HepG2 (cell line): ENCODE measurements around the gene CYP2A7. TPM values are rescaled to one million over a fixed set of nuclear protein-coding genes. Genes with fewer than 3 reads are reported as not detected.
A peak's percentile ranks its signal among the peaks of the same experiment; 100 is the strongest.

Source experiments
- NAIF1 ChIP-seq: sonication (generic); formaldehyde crosslinking; IDR thresholded peaks from 2 replicates; pipeline ENCODE4 v1.5.0; 2020; ENCODE audit warnings: mild to moderate bottlenecking, missing genetic modification reagents, borderline replicate concordance
- NFIC ChIP-seq: IDR thresholded peaks from 2 replicates; pipeline ENCODE4 v1.6.1; 2012; ENCODE audit warnings: mild to moderate bottlenecking, low read length, inconsistent platforms
- PTBP1 ChIP-seq: fragments of 200-400 bp; formaldehyde crosslinking; IDR thresholded peaks from 2 replicates; pipeline ENCODE4 v1.6.1; 2018; ENCODE audit warnings: low read length, low read depth; ENCODE audit not compliant: poor library complexity, severe bottlenecking
- YEATS4 ChIP-seq: sonication (generic); formaldehyde crosslinking; IDR thresholded peaks from 2 replicates; pipeline ENCODE4 v1.4.0; 2020; ENCODE audit warnings: missing genetic modification reagents, borderline replicate concordance
- ZKSCAN8 ChIP-seq: IDR thresholded peaks from 2 replicates; pipeline ENCODE4 v1.6.1; 2016; ENCODE audit warnings: borderline replicate concordance, missing genetic modification reagents, missing compliant biosample characterization
- ZNF160 ChIP-seq: sonication (generic); formaldehyde crosslinking; IDR thresholded peaks from 2 replicates; pipeline ENCODE4 v1.8.0; 2022; ENCODE audit warnings: mild to moderate bottlenecking, inconsistent platforms, missing genetic modification reagents
- ZNF572 ChIP-seq: sonication (generic); formaldehyde crosslinking; IDR thresholded peaks from 2 replicates; pipeline ENCODE4 v1.5.1; 2020; ENCODE audit warnings: mild to moderate bottlenecking, missing genetic modification reagents
- polyA plus RNA-seq, 8 experiments: library from polyadenylated mRNA; depleted of rRNA in 3 of 8; stranded (reverse) in 7 of 8; unstranded in 1 of 8; fragments of >200 nt; fragmentation: Illumina TruSeq in 4 of 8; extraction: Trizol in 4 of 8; gene quantifications; 2 replicates each; pipeline versions ENCODE4 v1.2.1 to v1.2.3, GENCODE V29; 2011 to 2016; ENCODE audit warnings: low read depth in 4 of 8, missing spikeins in 1 of 8, mixed read lengths in 1 of 8; ENCODE audit not compliant: insufficient read depth in 1 of 8
- total RNA-seq, 5 experiments: library from RNA; depleted of rRNA; stranded (reverse); fragments of >200 nt; fragmentation: Illumina TruSeq; extraction: Trizol; gene quantifications; 2 replicates each; pipeline ENCODE4 v1.2.3, GENCODE V29; 2016; ENCODE audit warnings: low read depth in 1 of 5
- TF ChIP-seq, protein P1 (sequence below): fragments of 450-650 bp; IDR thresholded peaks from 2 replicates; pipeline ENCODE4 v1.6.1; 2017; ENCODE audit warnings: mild to moderate bottlenecking
- TF ChIP-seq, protein P2 (sequence below): sonication (generic); formaldehyde crosslinking; IDR thresholded peaks from 2 replicates; pipeline ENCODE4 v1.4.0; 2020; ENCODE audit warnings: missing genetic modification reagents
- TF ChIP-seq, protein P3 (sequence below): sonication (generic); formaldehyde crosslinking; IDR thresholded peaks from 2 replicates; pipeline ENCODE4 v1.4.0; 2020; ENCODE audit warnings: missing genetic modification reagents
- TF ChIP-seq, protein P4 (sequence below): sonication (generic); formaldehyde crosslinking; IDR thresholded peaks from 2 replicates; pipeline ENCODE4 v1.4.0; 2020; ENCODE audit warnings: missing genetic modification reagents
- TF ChIP-seq, protein P5 (sequence below): sonication (generic); formaldehyde crosslinking; IDR thresholded peaks from 2 replicates; pipeline ENCODE4 v1.5.0; 2020; ENCODE audit warnings: missing genetic modification reagents

CYP2A7 gene
- total and polyA plus RNA-seq, 2 of the 13 experiments (the other 11 are each of a cell fraction or from before 2014, with no cell fraction given): not detected

- TF ChIP-seq, protein P1, sequence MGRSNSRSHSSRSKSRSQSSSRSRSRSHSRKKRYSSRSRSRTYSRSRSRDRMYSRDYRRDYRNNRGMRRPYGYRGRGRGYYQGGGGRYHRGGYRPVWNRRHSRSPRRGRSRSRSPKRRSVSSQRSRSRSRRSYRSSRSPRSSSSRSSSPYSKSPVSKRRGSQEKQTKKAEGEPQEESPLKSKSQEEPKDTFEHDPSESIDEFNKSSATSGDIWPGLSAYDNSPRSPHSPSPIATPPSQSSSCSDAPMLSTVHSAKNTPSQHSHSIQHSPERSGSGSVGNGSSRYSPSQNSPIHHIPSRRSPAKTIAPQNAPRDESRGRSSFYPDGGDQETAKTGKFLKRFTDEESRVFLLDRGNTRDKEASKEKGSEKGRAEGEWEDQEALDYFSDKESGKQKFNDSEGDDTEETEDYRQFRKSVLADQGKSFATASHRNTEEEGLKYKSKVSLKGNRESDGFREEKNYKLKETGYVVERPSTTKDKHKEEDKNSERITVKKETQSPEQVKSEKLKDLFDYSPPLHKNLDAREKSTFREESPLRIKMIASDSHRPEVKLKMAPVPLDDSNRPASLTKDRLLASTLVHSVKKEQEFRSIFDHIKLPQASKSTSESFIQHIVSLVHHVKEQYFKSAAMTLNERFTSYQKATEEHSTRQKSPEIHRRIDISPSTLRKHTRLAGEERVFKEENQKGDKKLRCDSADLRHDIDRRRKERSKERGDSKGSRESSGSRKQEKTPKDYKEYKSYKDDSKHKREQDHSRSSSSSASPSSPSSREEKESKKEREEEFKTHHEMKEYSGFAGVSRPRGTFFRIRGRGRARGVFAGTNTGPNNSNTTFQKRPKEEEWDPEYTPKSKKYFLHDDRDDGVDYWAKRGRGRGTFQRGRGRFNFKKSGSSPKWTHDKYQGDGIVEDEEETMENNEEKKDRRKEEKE: no peak
- TF ChIP-seq PTBP1 (no peak), NFIC (peak; percentile 68; the same call in 1 of the 2 replicates), ZKSCAN8 (CRISPR knock-in tag) (peak; percentile 57; the same call in 1 of the 2 replicates), ZNF160 (0 out of 2 replicates have a peak, but pooled peaks have one; percentile 45), NAIF1 (CRISPR knock-in tag) (0 out of 2 replicates have a peak, but pooled peaks have one; percentile 26), ZNF572 (CRISPR knock-in tag) (no peak), YEATS4 (CRISPR knock-in tag) (peak; percentile 72)
- TF ChIP-seq, protein P2, sequence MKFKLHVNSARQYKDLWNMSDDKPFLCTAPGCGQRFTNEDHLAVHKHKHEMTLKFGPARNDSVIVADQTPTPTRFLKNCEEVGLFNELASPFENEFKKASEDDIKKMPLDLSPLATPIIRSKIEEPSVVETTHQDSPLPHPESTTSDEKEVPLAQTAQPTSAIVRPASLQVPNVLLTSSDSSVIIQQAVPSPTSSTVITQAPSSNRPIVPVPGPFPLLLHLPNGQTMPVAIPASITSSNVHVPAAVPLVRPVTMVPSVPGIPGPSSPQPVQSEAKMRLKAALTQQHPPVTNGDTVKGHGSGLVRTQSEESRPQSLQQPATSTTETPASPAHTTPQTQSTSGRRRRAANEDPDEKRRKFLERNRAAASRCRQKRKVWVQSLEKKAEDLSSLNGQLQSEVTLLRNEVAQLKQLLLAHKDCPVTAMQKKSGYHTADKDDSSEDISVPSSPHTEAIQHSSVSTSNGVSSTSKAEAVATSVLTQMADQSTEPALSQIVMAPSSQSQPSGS (CRISPR knock-in tag): peak; percentile 91
- TF ChIP-seq, protein P3, sequence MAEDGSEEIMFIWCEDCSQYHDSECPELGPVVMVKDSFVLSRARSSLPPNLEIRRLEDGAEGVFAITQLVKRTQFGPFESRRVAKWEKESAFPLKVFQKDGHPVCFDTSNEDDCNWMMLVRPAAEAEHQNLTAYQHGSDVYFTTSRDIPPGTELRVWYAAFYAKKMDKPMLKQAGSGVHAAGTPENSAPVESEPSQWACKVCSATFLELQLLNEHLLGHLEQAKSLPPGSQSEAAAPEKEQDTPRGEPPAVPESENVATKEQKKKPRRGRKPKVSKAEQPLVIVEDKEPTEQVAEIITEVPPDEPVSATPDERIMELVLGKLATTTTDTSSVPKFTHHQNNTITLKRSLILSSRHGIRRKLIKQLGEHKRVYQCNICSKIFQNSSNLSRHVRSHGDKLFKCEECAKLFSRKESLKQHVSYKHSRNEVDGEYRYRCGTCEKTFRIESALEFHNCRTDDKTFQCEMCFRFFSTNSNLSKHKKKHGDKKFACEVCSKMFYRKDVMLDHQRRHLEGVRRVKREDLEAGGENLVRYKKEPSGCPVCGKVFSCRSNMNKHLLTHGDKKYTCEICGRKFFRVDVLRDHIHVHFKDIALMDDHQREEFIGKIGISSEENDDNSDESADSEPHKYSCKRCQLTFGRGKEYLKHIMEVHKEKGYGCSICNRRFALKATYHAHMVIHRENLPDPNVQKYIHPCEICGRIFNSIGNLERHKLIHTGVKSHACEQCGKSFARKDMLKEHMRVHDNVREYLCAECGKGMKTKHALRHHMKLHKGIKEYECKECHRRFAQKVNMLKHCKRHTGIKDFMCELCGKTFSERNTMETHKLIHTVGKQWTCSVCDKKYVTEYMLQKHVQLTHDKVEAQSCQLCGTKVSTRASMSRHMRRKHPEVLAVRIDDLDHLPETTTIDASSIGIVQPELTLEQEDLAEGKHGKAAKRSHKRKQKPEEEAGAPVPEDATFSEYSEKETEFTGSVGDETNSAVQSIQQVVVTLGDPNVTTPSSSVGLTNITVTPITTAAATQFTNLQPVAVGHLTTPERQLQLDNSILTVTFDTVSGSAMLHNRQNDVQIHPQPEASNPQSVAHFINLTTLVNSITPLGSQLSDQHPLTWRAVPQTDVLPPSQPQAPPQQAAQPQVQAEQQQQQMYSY (CRISPR knock-in tag): 0 out of 2 replicates have a peak, but pooled peaks have one; percentile 29
- TF ChIP-seq, protein P4, sequence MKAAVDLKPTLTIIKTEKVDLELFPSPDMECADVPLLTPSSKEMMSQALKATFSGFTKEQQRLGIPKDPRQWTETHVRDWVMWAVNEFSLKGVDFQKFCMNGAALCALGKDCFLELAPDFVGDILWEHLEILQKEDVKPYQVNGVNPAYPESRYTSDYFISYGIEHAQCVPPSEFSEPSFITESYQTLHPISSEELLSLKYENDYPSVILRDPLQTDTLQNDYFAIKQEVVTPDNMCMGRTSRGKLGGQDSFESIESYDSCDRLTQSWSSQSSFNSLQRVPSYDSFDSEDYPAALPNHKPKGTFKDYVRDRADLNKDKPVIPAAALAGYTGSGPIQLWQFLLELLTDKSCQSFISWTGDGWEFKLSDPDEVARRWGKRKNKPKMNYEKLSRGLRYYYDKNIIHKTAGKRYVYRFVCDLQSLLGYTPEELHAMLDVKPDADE (CRISPR knock-in tag): no peak
- TF ChIP-seq, protein P5, sequence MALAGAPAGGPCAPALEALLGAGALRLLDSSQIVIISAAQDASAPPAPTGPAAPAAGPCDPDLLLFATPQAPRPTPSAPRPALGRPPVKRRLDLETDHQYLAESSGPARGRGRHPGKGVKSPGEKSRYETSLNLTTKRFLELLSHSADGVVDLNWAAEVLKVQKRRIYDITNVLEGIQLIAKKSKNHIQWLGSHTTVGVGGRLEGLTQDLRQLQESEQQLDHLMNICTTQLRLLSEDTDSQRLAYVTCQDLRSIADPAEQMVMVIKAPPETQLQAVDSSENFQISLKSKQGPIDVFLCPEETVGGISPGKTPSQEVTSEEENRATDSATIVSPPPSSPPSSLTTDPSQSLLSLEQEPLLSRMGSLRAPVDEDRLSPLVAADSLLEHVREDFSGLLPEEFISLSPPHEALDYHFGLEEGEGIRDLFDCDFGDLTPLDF (CRISPR knock-in tag): peak; percentile 40; the same call in 1 of the 2 replicates
These were observed 50.3 kb downstream of the CYP2A7 start (continued) for GRCh38 chr19:40831502-40832430.
